Adipocyte (in vitro differentiated cells): Measurements from ENCODE around the gene HP.
"Not testable (repeated sequence)": the region's sequence is repeated elsewhere in the genome, so short reads cannot be mapped to it uniquely, and the experiment has no call there.

ENCODE experiments used
- DNase-seq: peaks from one replicate; pipeline ENCODE4 v3.0.0-alpha.2; 2015; ENCODE audit warnings: low read depth
- H3K27me3 ChIP-seq: replicated peaks from 2 replicates; pipeline ENCODE4 v1.7.0; 2013; ENCODE audit warnings: mild to moderate bottlenecking, low read length, moderate library complexity; ENCODE audit not compliant: control insufficient read depth, insufficient read depth
- H3K36me3 ChIP-seq: 2 replicates; pipeline ENCODE4 v1.7.0; 2013; ENCODE audit warnings: low read length, mild to moderate bottlenecking, moderate library complexity; ENCODE audit not compliant: control insufficient read depth, insufficient read depth, severe bottlenecking
- H3K4me1 ChIP-seq: 2 replicates; pipeline ENCODE4 v1.7.0; 2013; ENCODE audit warnings: mild to moderate bottlenecking, low read length, moderate library complexity; ENCODE audit not compliant: control insufficient read depth, insufficient read depth
- H3K4me3 ChIP-seq: 2 replicates; pipeline ENCODE4 v1.7.0; 2013; ENCODE audit warnings: mild to moderate bottlenecking, low read length, moderate library complexity
- H3K9ac ChIP-seq: 2 replicates; pipeline ENCODE4 v1.7.0; 2013; ENCODE audit warnings: mild to moderate bottlenecking, low read length, moderate library complexity
- H3K9me3 ChIP-seq: 2 replicates; pipeline ENCODE4 v1.7.0; 2013; ENCODE audit warnings: mild to moderate bottlenecking, low read length, moderate library complexity; ENCODE audit not compliant: control insufficient read depth

The HP gene, protein sequence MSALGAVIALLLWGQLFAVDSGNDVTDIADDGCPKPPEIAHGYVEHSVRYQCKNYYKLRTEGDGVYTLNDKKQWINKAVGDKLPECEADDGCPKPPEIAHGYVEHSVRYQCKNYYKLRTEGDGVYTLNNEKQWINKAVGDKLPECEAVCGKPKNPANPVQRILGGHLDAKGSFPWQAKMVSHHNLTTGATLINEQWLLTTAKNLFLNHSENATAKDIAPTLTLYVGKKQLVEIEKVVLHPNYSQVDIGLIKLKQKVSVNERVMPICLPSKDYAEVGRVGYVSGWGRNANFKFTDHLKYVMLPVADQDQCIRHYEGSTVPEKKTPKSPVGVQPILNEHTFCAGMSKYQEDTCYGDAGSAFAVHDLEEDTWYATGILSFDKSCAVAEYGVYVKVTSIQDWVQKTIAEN

DNA sequence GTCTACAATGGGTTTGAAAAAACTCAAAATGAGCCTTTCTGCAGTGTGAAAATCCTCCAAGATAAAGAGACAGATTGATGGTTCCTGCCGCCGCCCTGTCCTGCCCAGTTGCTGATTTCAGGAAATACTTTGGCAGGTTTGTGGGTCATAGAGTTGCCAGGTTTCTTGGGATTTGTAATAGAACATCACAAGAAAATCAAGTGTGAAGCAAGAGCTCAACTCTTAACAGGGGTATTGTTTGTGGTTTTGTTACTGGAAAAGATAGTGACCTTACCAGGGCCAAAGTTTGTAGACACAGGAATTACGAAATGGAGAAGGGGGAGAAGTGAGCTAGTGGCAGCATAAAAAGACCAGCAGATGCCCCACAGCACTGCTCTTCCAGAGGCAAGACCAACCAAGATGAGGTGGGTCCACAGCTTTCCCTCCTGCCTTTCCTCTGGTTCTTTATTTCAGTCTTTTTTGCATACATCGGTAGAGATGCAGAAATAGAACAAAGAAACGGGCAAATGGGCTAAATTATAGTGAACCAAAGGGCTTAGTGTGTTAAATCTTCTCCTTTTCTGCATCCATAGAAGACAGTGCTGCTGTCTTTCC, at the start of gene HP:
Gene HP (plus strand): TSS at position 252 of the 594 bp plus-strand sequence. CDS start 148 bp downstream, at position 400.
- H3K36me3 ChIP-seq, H3K9me3 ChIP-seq, H3K27me3 ChIP-seq, DNase-seq: not testable (repeated sequence)
- H3K4me1 ChIP-seq, result peaks cover 42% of the 10 kb centered on the region
- peak within 1 kb of the TSS; percentile 24 for H3K9ac ChIP-seq
- peak within 1 kb of the TSS; percentile 63 for H3K4me3 ChIP-seq

DNA sequence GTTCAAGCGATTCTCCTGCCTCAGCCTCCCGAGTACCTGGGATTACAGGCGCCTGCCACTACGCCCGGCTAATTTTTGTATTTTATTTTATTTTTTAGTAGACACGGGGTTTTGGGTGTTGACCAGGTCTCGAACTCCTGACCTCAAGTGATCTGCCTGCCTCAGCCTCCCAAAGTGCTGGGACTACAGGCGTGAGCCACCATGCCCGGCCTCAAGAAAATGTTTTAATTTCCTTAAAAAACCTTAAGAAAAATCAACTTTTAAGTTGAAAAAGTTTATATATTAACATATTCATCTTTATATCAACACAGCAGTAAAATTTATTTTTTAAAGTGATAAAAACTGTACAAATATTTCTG, 46.3 kb upstream of the HP start:
- H3K27me3 ChIP-seq, DNase-seq, H3K36me3 ChIP-seq, H3K9me3 ChIP-seq, H3K4me1 ChIP-seq: not testable (repeated sequence)
- peak overlapping the region; percentile 99 for H3K4me3 ChIP-seq
- peak overlapping the region; percentile 66 for H3K9ac ChIP-seq

DNA sequence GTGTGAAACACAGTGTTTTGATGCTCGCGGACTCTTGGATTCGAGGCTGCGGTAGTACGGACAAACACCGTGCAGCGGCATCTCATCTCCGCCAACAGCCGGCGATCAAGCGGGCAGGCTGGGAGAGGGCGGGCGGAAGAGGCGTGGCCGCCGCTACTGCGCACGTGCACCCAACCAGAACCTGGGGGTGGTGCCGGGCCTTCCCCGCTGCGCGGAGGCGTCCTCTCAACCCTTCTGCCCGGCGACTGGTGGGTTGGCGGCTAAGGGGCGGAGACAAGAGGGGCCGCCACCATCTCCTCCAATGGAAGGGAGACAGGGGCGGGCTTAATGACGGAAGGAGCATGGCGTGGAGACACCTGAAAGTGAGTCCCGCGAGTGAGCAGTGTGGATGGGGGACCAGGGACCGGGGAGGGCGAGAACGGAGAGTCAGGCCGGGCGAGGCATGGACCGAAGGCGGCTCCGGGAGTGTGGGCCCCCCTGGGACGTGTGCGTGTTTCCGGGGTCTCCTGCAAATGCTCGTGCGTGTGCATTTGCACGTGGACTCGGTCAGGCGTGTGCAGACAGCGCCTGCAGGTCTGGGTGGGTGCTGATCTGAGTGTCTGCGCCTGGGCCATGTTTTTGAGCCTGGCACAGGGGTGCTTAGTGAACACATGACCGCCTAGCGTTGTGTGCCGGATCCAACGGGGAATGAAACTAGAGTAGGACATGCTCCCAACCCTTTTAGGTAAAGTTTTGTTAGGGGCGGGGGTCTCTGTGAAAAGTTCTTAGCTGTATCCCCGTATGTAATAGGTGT, 45.7 kb upstream of the HP start, which contains the start of gene DHODH:
Gene DHODH (plus strand): TSS at position 321 of the 793 bp plus-strand sequence. CDS start 21 bp downstream, at position 342.
- H3K4me3 ChIP-seq, result peak within 1 kb of the TSS; percentile 99
- H3K27me3 ChIP-seq, result no peaks in the 10 kb centered on the region
- DNase-seq, result peak; percentile 99
- peaks cover 3% of the 10 kb centered on the region for H3K36me3 ChIP-seq
- H3K9me3 ChIP-seq, result no peaks in the 10 kb centered on the region
- peaks cover 2% of the 10 kb centered on the region for H3K4me1 ChIP-seq
- peak within 1 kb of the TSS; percentile 91 for H3K9ac ChIP-seq

DNA sequence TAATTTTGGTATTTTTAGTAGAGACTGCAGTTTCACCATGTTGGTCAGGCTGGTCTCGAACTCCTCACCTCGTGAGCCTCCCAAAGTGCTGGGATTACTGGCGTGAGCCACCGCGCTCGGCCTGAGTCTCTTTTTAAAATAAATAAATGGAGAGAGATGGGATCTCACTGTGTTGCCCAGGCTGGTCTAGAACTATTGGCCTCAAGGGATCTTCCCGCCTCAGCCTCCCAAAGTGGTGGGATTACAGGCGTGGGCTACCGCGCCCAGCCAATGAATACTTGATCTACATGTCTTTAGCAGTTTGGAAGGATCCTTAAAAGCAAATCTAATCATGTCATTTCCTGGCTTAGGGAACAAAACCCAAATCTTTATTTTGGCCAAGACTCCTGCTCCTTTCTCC, 44.5 kb upstream of the HP start:
- H3K9ac ChIP-seq, result no peak overlapping the region
- DNase-seq, result no peak
- no peaks in the 10 kb centered on the region for H3K27me3 ChIP-seq
- H3K9me3 ChIP-seq, result no peaks in the 10 kb centered on the region
- no peak overlapping the region for H3K4me3 ChIP-seq
- H3K36me3 ChIP-seq, result peaks cover 3% of the 10 kb centered on the region
- H3K4me1 ChIP-seq, result peaks cover 14% of the 10 kb centered on the region

DNA sequence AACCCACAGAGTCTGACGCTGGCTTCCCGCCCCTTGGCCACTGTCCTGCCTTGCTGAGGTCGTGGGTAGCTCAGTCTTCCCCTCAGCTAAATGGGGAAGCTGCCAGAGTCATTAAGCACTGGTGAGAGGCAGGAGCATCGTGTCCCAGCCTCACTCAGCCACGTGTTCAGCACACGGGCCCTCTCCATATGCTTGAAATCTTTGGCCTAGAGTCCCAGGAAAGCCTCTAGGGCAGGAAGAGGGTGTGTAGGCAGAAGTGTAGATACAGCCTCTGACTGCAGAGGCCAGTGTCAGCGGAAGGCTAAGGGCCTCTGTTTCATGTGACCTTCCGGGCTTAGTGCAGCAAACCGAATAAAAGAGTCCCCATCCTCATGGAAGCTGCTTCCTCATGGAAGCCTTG, 41.7 kb upstream of the HP start:
- H3K4me3 ChIP-seq, result no peak overlapping the region
- no peaks in the 10 kb centered on the region for H3K9me3 ChIP-seq
- H3K4me1 ChIP-seq, result peaks cover 37% of the 10 kb centered on the region
- H3K36me3 ChIP-seq, result peaks cover 3% of the 10 kb centered on the region
- H3K27me3 ChIP-seq, result no peaks in the 10 kb centered on the region
- no peak overlapping the region for H3K9ac ChIP-seq
- DNase-seq, result no peak

DNA sequence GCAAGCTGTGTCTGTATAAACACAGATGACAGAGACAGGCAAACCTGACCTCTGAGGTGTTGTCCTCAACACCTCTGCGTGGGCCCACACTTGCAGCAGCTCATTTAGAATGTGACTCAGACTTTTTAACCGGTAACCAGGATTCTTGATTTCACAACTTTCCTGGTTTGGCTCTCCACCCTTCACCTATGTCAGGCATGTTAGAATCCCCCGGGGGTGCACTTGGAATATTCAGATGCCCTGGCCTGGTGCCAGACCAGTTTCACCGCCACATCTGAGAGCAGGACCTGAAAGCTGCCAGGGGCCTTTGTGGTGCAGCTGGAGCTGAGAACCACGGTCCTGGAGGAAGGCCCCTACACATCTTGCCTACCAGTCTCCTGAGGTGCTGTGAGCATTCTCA, 40.9 kb upstream of the HP start:
- H3K9ac ChIP-seq, result peak overlapping the region; percentile 5
- H3K4me3 ChIP-seq, result no peak overlapping the region
- H3K27me3 ChIP-seq, result no peaks in the 10 kb centered on the region
- DNase-seq, result no peak
- peaks cover 39% of the 10 kb centered on the region for H3K4me1 ChIP-seq
- H3K36me3 ChIP-seq, result peaks cover 3% of the 10 kb centered on the region
- no peaks in the 10 kb centered on the region for H3K9me3 ChIP-seq

DNA sequence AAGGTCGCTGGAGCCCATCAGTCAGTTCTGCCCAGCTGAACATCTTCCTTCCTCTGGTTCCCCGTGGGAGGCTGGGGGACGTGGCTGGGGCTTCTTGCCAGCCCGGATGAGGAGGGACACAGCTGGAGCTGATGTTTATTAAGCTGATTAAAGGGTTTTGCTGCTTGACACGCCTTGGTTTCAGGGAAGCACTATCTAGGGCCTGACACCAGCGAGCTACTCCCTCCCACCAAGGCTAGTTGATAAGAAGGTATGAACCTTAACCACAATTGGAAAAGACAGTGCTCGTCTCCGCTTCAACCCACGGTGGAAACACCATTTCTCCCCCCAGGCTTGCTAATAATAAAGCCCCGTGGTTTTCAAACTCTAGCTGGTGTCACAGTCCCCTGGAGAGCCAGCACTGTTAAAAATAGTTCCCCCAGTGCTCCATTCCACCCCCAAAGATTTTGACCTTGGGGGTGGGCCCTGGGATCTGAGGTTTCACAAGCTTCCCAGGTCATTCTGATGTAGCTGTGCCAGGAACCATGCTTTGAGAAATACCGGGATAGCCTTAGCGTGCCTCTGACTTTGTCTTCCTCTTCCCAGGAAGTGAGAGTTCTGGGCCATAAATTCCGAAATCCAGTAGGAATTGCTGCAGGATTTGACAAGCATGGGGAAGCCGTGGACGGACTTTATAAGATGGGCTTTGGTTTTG, 40.3 kb upstream of the HP start:
- Histone ChIP-seq H3K9ac (peak overlapping the region; percentile 5), H3K36me3 (peaks cover 3% of the 10 kb centered on the region), H3K9me3 (no peaks in the 10 kb centered on the region), H3K27me3 (no peaks in the 10 kb centered on the region), H3K4me1 (peaks cover 40% of the 10 kb centered on the region), H3K4me3 (no peak overlapping the region)
- no peak for DNase-seq

DNA sequence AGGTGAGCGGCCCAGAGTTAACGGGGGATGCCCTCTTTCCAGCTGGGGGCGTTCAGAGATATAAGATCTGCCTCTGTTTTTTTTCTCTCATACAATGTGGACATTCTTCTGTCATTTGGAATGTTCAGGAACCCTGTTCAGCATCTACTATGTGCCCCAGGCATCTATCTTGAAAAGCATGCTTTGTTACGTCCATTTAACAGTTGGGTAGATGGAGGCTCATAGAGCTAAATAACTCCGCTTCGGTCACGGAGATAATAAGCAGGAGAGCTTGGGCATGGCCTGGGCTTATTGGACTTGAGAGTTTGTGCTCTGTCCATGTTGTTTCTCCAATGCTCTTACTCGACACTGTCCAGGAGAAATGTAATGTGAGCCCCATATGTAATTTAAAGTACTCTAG, 39.6 kb upstream of the HP start:
- Histone ChIP-seq H3K9me3 (no peaks in the 10 kb centered on the region), H3K27me3 (no peaks in the 10 kb centered on the region), H3K4me3 (no peak overlapping the region), H3K9ac (no peak overlapping the region), H3K4me1 (peaks cover 40% of the 10 kb centered on the region), H3K36me3 (peaks cover 3% of the 10 kb centered on the region)
- no peak for DNase-seq

DNA sequence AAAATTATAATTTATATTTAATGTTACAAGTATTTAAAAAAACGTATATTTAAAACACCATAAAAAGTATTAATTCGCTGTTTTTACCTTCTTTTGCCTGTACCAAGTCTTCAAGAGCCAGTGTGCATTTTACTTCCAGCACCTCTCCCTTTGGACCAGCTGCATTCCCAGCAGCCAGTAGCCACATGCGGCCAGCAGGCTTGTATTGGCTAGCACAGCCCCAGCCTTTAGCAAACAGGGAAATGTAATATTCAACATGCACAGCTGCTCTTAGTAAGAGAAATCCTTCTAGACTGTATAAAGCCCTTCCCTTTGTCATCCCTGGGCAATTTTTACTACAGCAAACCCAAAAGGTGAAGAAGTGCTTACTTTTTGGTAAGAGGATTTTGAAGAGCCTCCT, 39.2 kb upstream of the HP start:
- H3K9me3 ChIP-seq, result no peaks in the 10 kb centered on the region
- H3K27me3 ChIP-seq, result no peaks in the 10 kb centered on the region
- no peak overlapping the region for H3K9ac ChIP-seq
- H3K4me1 ChIP-seq, result peaks cover 40% of the 10 kb centered on the region
- H3K4me3 ChIP-seq, result no peak overlapping the region
- H3K36me3 ChIP-seq, result peaks cover 3% of the 10 kb centered on the region
- DNase-seq, result no peak

DNA sequence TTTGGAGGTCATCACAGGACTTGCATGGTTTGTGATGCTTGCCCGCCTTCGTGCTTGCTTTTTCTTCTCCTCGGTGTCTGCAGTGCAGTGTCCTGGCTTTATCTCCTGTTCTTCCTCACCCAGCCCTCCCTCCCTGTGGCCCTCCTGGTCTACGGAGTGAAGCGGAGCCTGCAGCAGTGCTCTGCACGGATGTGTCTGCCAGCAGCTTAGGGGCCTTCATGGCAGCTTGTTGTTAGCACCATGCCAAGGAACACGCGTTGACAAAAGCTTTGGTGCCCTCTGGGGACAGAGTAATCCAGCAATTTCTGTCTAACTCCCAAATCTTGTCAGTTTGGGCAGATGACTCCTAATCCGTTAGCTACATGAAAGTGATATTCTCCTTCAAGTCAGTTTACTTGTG, 35.8 kb upstream of the HP start:
- no peak overlapping the region for H3K4me3 ChIP-seq
- no peak for DNase-seq
- H3K9ac ChIP-seq, result no peak overlapping the region
- H3K36me3 ChIP-seq, result peaks cover 4% of the 10 kb centered on the region
- H3K9me3 ChIP-seq, result no peaks in the 10 kb centered on the region
- peaks cover 39% of the 10 kb centered on the region for H3K4me1 ChIP-seq
- H3K27me3 ChIP-seq, result no peaks in the 10 kb centered on the region

DNA sequence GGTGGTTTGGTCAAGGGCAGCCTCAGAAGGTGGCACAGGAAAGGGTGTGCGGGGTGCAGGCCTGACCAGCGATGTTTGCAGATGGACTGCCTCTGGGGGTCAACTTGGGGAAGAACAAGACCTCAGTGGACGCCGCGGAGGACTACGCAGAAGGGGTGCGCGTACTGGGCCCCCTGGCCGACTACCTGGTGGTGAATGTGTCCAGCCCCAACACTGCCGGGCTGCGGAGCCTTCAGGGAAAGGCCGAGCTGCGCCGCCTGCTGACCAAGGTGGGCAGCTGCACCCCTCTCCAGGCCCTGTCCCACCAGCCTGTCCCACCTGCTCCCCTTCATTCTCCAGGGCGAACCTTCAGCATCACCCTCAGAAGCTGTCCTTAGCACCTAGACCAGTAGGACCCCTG, 33.3 kb upstream of the HP start:
- peaks cover 16% of the 10 kb centered on the region for H3K36me3 ChIP-seq
- no peak overlapping the region for H3K9ac ChIP-seq
- peaks cover 18% of the 10 kb centered on the region for H3K4me1 ChIP-seq
- no peaks in the 10 kb centered on the region for H3K27me3 ChIP-seq
- H3K9me3 ChIP-seq, result no peaks in the 10 kb centered on the region
- H3K4me3 ChIP-seq, result no peak overlapping the region
- no peak for DNase-seq
